DOHH2 (cell line): ENCODE results near the gene KIF1A.

Source experiments
- H3F3A ChIP-seq: fragments of 200-600 bp; sonication (generic), shearing (Covaris generic); 2 replicates; pipeline ENCODE4 v1.6.0; 2016; ENCODE audit warnings: antibody characterized with exemption, mild to moderate bottlenecking; ENCODE audit not compliant: control insufficient read depth, insufficient read depth
- H3K27ac ChIP-seq: fragments of 200-600 bp; sonication (generic); 2 replicates; pipeline ENCODE4 v1.5.1; 2014; ENCODE audit warnings: low read depth, mild to moderate bottlenecking, low read length, moderate library complexity
- H3K27me3 ChIP-seq: fragments of 200-600 bp; sonication (generic); 2 replicates; pipeline ENCODE4 v1.6.1; 2014; ENCODE audit warnings: mild to moderate bottlenecking, low read length, mixed read lengths; ENCODE audit not compliant: control insufficient read depth
- H3K36me3 ChIP-seq: fragments of 200-600 bp; sonication (generic); 2 replicates; pipeline ENCODE4 v1.6.1; 2014; ENCODE audit warnings: mild to moderate bottlenecking, low read length, moderate library complexity, mixed read lengths; ENCODE audit not compliant: control insufficient read depth
- H3K4me1 ChIP-seq: fragments of 200-600 bp; sonication (generic); 2 replicates; pipeline ENCODE4 v1.6.1; 2014; ENCODE audit warnings: mild to moderate bottlenecking, low read length, mixed read lengths; ENCODE audit not compliant: control insufficient read depth
- H3K4me2 ChIP-seq: fragments of 200-600 bp; sonication (generic); 2 replicates; pipeline ENCODE4 v1.6.0; 2014; ENCODE audit warnings: mild to moderate bottlenecking, low read length, moderate library complexity
- H3K4me3 ChIP-seq: fragments of 200-600 bp; sonication (generic); 2 replicates; pipeline ENCODE4 v1.5.1; 2014; ENCODE audit warnings: mild to moderate bottlenecking, low read length, mixed read lengths
- H3K79me2 ChIP-seq: fragments of 200-600 bp; sonication (generic); 2 replicates; pipeline ENCODE4 v1.6.1; 2014; ENCODE audit warnings: mild to moderate bottlenecking, low read length, mixed read lengths; ENCODE audit not compliant: control insufficient read depth
- H3K9me2 ChIP-seq: fragments of 200-600 bp; sonication (generic); replicated peaks from 2 replicates; pipeline ENCODE4 v1.6.1; 2014; ENCODE audit warnings: mild to moderate bottlenecking, low read length, mixed read lengths; ENCODE audit not compliant: control insufficient read depth
- H3K9me3 ChIP-seq: fragments of 200-600 bp; sonication (generic); 2 replicates; pipeline ENCODE4 v1.6.1; 2014; ENCODE audit warnings: antibody characterized with exemption, low read length, mixed read lengths; ENCODE audit not compliant: control insufficient read depth, insufficient read depth
- H4K20me1 ChIP-seq: fragments of 200-600 bp; sonication (generic); 2 replicates; pipeline ENCODE4 v1.6.0; 2014; ENCODE audit warnings: low read depth, mild to moderate bottlenecking, antibody characterized with exemption, low read length, moderate library complexity; ENCODE audit not compliant: control insufficient read depth, insufficient read depth
- EZH2phosphoT487 ChIP-seq: fragments of 200-600 bp; sonication (generic); IDR thresholded peaks from 2 replicates; pipeline ENCODE4 v1.6.1; 2017; ENCODE audit warnings: borderline replicate concordance, mild to moderate bottlenecking, antibody characterized with exemption, low read length, moderate library complexity, mixed read lengths
- TF ChIP-seq, protein P1 (sequence below): fragments of 200-600 bp; sonication (generic); IDR thresholded peaks from one replicate; pipeline ENCODE4 v1.5.1; 2014; ENCODE audit warnings: antibody characterized with exemption, mild to moderate bottlenecking, low read depth, low read length; ENCODE audit not compliant: poor library complexity, severe bottlenecking

Gene KIF1A

DNA sequence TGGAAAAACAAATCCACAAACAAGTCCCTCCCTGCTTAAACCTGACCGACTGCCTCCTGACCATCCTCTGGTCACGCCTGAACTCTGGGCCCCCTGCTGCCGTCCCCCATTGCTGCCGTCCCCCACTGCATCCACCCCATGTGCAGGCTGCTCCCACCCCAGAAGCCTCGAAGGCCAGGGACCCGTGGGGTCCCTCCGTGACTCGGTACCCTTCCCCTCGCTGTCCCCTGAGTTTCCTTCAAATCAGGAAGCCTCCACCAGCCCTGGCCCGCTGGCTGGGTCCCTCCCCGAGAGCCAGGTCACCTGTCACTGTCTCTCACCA, 30.7 kb upstream of the KIF1A start:
- H3K27ac ChIP-seq, result no peak overlapping the region
- H3K4me3 ChIP-seq, result no peak overlapping the region
- H3K4me2 ChIP-seq, result no peak overlapping the region
- no peaks in the 10 kb centered on the region for H3K9me2 ChIP-seq
- no peaks in the 10 kb centered on the region for H3K36me3 ChIP-seq
- TF ChIP-seq, protein P1, sequence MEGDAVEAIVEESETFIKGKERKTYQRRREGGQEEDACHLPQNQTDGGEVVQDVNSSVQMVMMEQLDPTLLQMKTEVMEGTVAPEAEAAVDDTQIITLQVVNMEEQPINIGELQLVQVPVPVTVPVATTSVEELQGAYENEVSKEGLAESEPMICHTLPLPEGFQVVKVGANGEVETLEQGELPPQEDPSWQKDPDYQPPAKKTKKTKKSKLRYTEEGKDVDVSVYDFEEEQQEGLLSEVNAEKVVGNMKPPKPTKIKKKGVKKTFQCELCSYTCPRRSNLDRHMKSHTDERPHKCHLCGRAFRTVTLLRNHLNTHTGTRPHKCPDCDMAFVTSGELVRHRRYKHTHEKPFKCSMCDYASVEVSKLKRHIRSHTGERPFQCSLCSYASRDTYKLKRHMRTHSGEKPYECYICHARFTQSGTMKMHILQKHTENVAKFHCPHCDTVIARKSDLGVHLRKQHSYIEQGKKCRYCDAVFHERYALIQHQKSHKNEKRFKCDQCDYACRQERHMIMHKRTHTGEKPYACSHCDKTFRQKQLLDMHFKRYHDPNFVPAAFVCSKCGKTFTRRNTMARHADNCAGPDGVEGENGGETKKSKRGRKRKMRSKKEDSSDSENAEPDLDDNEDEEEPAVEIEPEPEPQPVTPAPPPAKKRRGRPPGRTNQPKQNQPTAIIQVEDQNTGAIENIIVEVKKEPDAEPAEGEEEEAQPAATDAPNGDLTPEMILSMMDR, result no peak
- no peak for TF ChIP-seq EZH2phosphoT487
- H3K9me3 ChIP-seq, result peaks cover 5% of the 10 kb centered on the region; the same call in 1 of the 2 replicates
- H3K79me2 ChIP-seq, result no peaks in the 10 kb centered on the region
- H4K20me1 ChIP-seq, result no peaks in the 10 kb centered on the region
- H3K27me3 ChIP-seq, result no peaks in the 10 kb centered on the region
- H3F3A ChIP-seq, result no peaks in the 10 kb centered on the region
- H3K4me1 ChIP-seq, result no peaks in the 10 kb centered on the region

DNA sequence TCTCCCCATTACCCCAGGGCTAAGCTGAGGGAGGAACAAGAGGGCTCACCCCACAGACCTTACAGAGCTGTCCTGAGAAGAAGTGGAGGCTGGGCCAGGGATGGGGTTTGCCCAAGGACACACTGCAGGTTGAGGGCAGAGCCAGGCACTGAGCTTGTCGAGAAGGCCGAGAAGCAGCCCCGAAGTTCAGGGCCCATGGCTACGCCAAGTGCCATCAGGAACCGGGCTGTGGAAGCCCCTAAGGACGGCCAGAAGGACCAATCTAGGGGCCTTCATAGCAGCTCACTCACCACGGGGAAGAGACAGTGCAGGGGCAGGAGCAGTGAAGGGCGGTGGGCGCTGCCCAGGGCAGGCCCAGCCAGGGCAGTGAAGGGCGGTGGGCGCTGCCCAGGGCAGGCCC, 30.0 kb upstream of the KIF1A start:
- no peaks in the 10 kb centered on the region for H3F3A ChIP-seq
- H3K27me3 ChIP-seq, result no peaks in the 10 kb centered on the region
- no peak overlapping the region for H3K4me2 ChIP-seq
- TF ChIP-seq, protein P1, result no peak
- no peak for TF ChIP-seq EZH2phosphoT487
- no peak overlapping the region for H3K4me3 ChIP-seq
- H4K20me1 ChIP-seq, result no peaks in the 10 kb centered on the region
- no peaks in the 10 kb centered on the region for H3K79me2 ChIP-seq
- H3K27ac ChIP-seq, result no peak overlapping the region
- H3K4me1 ChIP-seq, result no peaks in the 10 kb centered on the region
- no peaks in the 10 kb centered on the region for H3K36me3 ChIP-seq
- peaks cover 5% of the 10 kb centered on the region; the same call in 1 of the 2 replicates for H3K9me3 ChIP-seq
- H3K9me2 ChIP-seq, result no peaks in the 10 kb centered on the region

DNA sequence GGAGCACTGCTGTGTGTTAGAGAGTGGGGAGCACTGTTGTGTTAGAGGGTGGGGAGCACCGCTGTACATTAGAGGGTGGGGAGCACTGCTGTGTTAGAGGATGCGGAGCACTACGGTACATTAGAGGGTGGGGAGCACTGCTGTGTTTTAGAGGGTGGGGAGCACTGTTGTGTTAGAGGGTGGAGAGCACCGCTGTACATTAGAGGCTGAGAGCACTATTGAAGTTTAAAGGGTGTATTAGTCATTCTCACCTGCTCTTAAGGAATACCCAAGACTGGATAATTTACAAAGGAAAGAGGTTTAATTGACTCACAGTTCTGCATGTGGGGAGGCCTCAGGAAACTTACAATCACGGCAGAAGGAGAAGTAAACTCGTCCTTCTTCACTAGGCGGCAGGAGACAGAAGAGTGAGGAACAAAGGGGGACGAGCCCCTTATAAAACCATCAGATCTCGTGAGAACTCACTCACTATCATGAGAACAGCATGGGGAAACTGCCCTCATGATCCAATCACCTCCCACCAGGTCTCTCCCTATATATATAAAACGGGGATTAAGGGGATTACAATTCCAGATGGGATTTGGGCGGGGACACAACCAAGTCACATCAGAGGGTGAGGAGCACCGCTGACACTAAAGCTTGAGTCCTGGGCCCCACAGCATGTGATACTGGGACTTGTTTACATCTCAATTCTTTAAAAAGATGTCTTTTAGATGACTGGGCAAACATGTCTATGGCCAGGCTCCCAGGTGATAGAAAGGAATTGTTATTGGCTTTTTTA, 29.1 kb upstream of the KIF1A start:
- no peaks in the 10 kb centered on the region for H3F3A ChIP-seq
- H3K27ac ChIP-seq, result no peak overlapping the region
- H3K9me2 ChIP-seq, result no peaks in the 10 kb centered on the region
- H4K20me1 ChIP-seq, result no peaks in the 10 kb centered on the region
- no peaks in the 10 kb centered on the region for H3K4me1 ChIP-seq
- no peaks in the 10 kb centered on the region for H3K27me3 ChIP-seq
- no peak overlapping the region for H3K4me2 ChIP-seq
- no peaks in the 10 kb centered on the region for H3K79me2 ChIP-seq
- H3K4me3 ChIP-seq, result no peak overlapping the region
- H3K36me3 ChIP-seq, result no peaks in the 10 kb centered on the region
- no peaks in the 10 kb centered on the region for H3K9me3 ChIP-seq
- TF ChIP-seq EZH2phosphoT487, result no peak

DNA sequence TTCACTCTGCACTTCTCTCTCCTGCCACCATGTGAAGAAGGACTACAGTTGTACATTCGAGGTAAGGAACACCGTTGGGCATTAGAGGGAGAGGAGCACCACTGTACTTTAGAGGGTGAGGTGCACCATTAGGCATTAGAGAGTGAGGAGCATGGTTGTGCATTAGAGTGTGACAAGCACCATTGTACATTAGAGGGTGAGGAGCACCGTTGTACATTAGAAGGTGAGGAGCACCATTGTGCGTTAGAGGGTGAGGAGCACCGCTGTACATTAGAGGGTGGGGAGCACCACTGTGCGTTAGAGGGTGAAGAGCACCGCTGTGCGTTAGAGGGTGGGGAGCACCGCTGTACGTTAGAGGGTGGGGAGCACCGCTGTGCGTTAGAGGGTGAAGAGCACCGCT, 27.8 kb upstream of the KIF1A start:
- Histone ChIP-seq H3F3A (no peaks in the 10 kb centered on the region), H3K36me3 (no peaks in the 10 kb centered on the region), H3K9me3 (no peaks in the 10 kb centered on the region), H3K27ac (no peak overlapping the region), H3K4me3 (no peak overlapping the region), H3K4me2 (no peak overlapping the region), H3K4me1 (no peaks in the 10 kb centered on the region), H4K20me1 (no peaks in the 10 kb centered on the region), H3K79me2 (no peaks in the 10 kb centered on the region), H3K27me3 (no peaks in the 10 kb centered on the region), H3K9me2 (no peaks in the 10 kb centered on the region)
- no peak for TF ChIP-seq EZH2phosphoT487
- TF ChIP-seq, protein P1, result no peak
